Measurements from ENCODE around the gene CCL4.

DNA sequence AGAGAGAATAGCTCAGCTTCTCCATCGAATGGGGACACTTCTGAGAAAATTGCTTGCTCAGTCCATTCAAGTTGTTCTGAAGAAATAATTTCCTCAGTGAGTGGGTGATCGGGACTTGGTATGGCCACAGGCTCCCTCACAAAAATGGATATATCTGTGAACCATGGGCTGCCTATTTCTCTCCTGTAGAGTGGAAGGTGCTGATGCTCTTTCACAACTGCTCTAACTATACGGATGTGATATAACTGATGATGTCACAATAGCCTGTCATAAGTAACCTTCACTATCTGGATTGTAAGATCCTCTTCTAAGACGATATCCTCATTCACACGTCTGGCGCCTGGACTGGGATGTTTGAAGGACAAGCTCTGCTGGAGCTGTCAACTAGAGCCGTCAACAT lies 44.2 kb upstream of the CCL4 start:
- TF ChIP-seq RAD21 (IDR thresholded peaks at IDR 0.05; ENCODE audit: low read depth) (no peak), POLR2AphosphoS5 (IDR thresholded peaks at IDR 0.05; ENCODE audit: low read depth, low read length) (no peak), YY1 (IDR thresholded peaks at IDR 0.05; ENCODE audit: extremely low read depth, insufficient replicate concordance, low read depth, low read length) (no peak), ZFX (IDR thresholded peaks at IDR 0.05) (no peak), POLR2A (IDR thresholded peaks at IDR 0.05; ENCODE audit: borderline replicate concordance, extremely low read depth, insufficient read depth, insufficient read length) (no peak), EZH2 (IDR thresholded peaks at IDR 0.05) (no peak), CEBPB (IDR thresholded peaks at IDR 0.05; ENCODE audit: low read depth) (no peak), EGR1 (IDR thresholded peaks at IDR 0.05; ENCODE audit: low read depth) (no peak)
- TF ChIP-seq, protein P1, sequence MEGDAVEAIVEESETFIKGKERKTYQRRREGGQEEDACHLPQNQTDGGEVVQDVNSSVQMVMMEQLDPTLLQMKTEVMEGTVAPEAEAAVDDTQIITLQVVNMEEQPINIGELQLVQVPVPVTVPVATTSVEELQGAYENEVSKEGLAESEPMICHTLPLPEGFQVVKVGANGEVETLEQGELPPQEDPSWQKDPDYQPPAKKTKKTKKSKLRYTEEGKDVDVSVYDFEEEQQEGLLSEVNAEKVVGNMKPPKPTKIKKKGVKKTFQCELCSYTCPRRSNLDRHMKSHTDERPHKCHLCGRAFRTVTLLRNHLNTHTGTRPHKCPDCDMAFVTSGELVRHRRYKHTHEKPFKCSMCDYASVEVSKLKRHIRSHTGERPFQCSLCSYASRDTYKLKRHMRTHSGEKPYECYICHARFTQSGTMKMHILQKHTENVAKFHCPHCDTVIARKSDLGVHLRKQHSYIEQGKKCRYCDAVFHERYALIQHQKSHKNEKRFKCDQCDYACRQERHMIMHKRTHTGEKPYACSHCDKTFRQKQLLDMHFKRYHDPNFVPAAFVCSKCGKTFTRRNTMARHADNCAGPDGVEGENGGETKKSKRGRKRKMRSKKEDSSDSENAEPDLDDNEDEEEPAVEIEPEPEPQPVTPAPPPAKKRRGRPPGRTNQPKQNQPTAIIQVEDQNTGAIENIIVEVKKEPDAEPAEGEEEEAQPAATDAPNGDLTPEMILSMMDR (IDR thresholded peaks at IDR 0.05 in 2 of 3, conservative IDR thresholded peaks at IDR 0.05 in 1 of 3; ENCODE audit: borderline replicate concordance in 1 of 3, insufficient read depth in 1 of 3, low read depth in 2 of 3, low read length in 2 of 3): no peak
- TF ChIP-seq, protein P2, sequence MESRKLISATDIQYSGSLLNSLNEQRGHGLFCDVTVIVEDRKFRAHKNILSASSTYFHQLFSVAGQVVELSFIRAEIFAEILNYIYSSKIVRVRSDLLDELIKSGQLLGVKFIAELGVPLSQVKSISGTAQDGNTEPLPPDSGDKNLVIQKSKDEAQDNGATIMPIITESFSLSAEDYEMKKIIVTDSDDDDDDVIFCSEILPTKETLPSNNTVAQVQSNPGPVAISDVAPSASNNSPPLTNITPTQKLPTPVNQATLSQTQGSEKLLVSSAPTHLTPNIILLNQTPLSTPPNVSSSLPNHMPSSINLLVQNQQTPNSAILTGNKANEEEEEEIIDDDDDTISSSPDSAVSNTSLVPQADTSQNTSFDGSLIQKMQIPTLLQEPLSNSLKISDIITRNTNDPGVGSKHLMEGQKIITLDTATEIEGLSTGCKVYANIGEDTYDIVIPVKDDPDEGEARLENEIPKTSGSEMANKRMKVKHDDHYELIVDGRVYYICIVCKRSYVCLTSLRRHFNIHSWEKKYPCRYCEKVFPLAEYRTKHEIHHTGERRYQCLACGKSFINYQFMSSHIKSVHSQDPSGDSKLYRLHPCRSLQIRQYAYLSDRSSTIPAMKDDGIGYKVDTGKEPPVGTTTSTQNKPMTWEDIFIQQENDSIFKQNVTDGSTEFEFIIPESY (IDR thresholded peaks at IDR 0.05; ENCODE audit: extremely low read depth, insufficient replicate concordance, low read length): no peak
- TF ChIP-seq, protein P3, sequence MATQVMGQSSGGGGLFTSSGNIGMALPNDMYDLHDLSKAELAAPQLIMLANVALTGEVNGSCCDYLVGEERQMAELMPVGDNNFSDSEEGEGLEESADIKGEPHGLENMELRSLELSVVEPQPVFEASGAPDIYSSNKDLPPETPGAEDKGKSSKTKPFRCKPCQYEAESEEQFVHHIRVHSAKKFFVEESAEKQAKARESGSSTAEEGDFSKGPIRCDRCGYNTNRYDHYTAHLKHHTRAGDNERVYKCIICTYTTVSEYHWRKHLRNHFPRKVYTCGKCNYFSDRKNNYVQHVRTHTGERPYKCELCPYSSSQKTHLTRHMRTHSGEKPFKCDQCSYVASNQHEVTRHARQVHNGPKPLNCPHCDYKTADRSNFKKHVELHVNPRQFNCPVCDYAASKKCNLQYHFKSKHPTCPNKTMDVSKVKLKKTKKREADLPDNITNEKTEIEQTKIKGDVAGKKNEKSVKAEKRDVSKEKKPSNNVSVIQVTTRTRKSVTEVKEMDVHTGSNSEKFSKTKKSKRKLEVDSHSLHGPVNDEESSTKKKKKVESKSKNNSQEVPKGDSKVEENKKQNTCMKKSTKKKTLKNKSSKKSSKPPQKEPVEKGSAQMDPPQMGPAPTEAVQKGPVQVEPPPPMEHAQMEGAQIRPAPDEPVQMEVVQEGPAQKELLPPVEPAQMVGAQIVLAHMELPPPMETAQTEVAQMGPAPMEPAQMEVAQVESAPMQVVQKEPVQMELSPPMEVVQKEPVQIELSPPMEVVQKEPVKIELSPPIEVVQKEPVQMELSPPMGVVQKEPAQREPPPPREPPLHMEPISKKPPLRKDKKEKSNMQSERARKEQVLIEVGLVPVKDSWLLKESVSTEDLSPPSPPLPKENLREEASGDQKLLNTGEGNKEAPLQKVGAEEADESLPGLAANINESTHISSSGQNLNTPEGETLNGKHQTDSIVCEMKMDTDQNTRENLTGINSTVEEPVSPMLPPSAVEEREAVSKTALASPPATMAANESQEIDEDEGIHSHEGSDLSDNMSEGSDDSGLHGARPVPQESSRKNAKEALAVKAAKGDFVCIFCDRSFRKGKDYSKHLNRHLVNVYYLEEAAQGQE (IDR thresholded peaks at IDR 0.05; ENCODE audit: low read depth): no peak
- TF ChIP-seq, protein P4, sequence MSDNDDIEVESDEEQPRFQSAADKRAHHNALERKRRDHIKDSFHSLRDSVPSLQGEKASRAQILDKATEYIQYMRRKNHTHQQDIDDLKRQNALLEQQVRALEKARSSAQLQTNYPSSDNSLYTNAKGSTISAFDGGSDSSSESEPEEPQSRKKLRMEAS (IDR thresholded peaks at IDR 0.05): no peak
